ENCODE data around the gene MMD2.

GRCh38 chr7:4882169-4883032, 76.6 kb downstream of the MMD2 start:
- TF ChIP-seq CTCF (IDR thresholded peaks at IDR 0.05; ENCODE audit: insufficient read depth, low read length, poor library complexity, severe bottlenecking): no peak
- TF ChIP-seq EZH2phosphoT487 (conservative IDR thresholded peaks at IDR 0.05; ENCODE audit: low read length): no peak
